GM13977 (cell line): Measurements from ENCODE around the gene OPCML.

Source experiments
- DNase-seq: peaks from one replicate; pipeline ENCODE4 v3.0.0; 2012; ENCODE audit warnings: low spot score
- CTCF ChIP-seq: IDR thresholded peaks from 2 replicates; pipeline ENCODE4 v1.5.1; 2012; ENCODE audit warnings: mild to moderate bottlenecking, control low read depth; ENCODE audit not compliant: insufficient read depth; ENCODE audit errors: extremely low read depth, missing control alignments
- in situ Hi-C: fragments of 300-500 bp; cut with MboI; formaldehyde crosslinking; loops from one replicate; pipeline ENCODE4 v1.12.0; 2022; ENCODE audit warnings: low sequenced_read_pairs, low pct_unique_long_range_greater_than_20kb, mixed read lengths, inconsistent platforms; ENCODE audit not compliant: unreplicated experiment

OPCML gene

GRCh38 chr11:132981131-132981956, 551.0 kb downstream of the OPCML start:
- TF ChIP-seq CTCF, result no peak
- in situ Hi-C loops, result no loop called here
- DNase-seq, result no peak

- DNase-seq, result no peak
- TF ChIP-seq CTCF, result no peak
- in situ Hi-C loops, result no loop called here
These were observed 551.6 kb downstream of the OPCML start for GRCh38 chr11:132980670-132981069.

GRCh38 chr11:132977746-132978145, 554.6 kb downstream of the OPCML start:
- in situ Hi-C loops, result no loop called here
- DNase-seq, result no peak
- no peak for TF ChIP-seq CTCF

- in situ Hi-C loops, result no loop called here
- TF ChIP-seq CTCF, result no peak
- DNase-seq, result no peak
These were observed 555.1 kb downstream of the OPCML start for GRCh38 chr11:132977241-132977640.

GRCh38 chr11:132976115-132976514, 556.2 kb downstream of the OPCML start:
- in situ Hi-C loops, result no loop called here
- no peak for TF ChIP-seq CTCF
- no peak for DNase-seq

GRCh38 chr11:132973686-132974085, 558.6 kb downstream of the OPCML start:
- no peak for DNase-seq
- no peak for TF ChIP-seq CTCF

More at GRCh38 chr11:132973686-132974085, 558.6 kb downstream of the OPCML start:
- in situ Hi-C loops, result no loop called here
